SU-DHL-6 (cell line): ENCODE measurements around the gene REC114.

Source experiments
- H2AFZ ChIP-seq: fragments of 200-600 bp; sonication (generic); 2 replicates; pipeline ENCODE4 v1.6.1; 2014; ENCODE audit warnings: low read depth, mild to moderate bottlenecking, moderate library complexity, mixed read lengths, antibody characterized with exemption, low read length; ENCODE audit not compliant: severe bottlenecking
- H3F3A ChIP-seq: fragments of 200-600 bp; shearing (Covaris generic); 2 replicates; pipeline ENCODE4 v1.6.0; 2016; ENCODE audit warnings: antibody characterized with exemption, mild to moderate bottlenecking; ENCODE audit not compliant: insufficient read depth
- H3K27ac ChIP-seq: fragments of 200-600 bp; sonication (generic); 2 replicates; pipeline ENCODE4 v1.5.1; 2016; ENCODE audit warnings: low read depth, mild to moderate bottlenecking, low read length, moderate library complexity, mixed read lengths
- H3K27me3 ChIP-seq: fragments of 200-600 bp; sonication (generic), shearing (Covaris generic); 2 replicates; pipeline ENCODE4 v1.6.0; 2014; ENCODE audit warnings: mild to moderate bottlenecking, low read length
- H3K36me3 ChIP-seq: fragments of 200-600 bp; sonication (generic); 2 replicates; pipeline ENCODE4 v1.6.1; 2014; ENCODE audit warnings: mild to moderate bottlenecking, low read length, mixed read lengths
- H3K4me2 ChIP-seq: fragments of 300-600, 200-600 bp; shearing (Covaris generic), sonication (generic); 2 replicates; pipeline ENCODE4 v1.6.0; 2014; ENCODE audit warnings: low read length, low read depth, mild to moderate bottlenecking; ENCODE audit not compliant: poor library complexity, severe bottlenecking
- H3K4me3 ChIP-seq: fragments of 200-600 bp; sonication (generic); 2 replicates; pipeline ENCODE4 v1.5.1; 2014; ENCODE audit warnings: antibody characterized with exemption, low read length, mild to moderate bottlenecking, mixed read lengths; ENCODE audit not compliant: insufficient read depth, poor library complexity, severe bottlenecking
- H3K79me2 ChIP-seq: fragments of 200-600 bp; sonication (generic); 2 replicates; pipeline ENCODE4 v1.6.1; 2014; ENCODE audit warnings: mild to moderate bottlenecking, low read length, moderate library complexity; ENCODE audit not compliant: insufficient read depth
- H3K9ac ChIP-seq: fragments of 200-600 bp; sonication (generic); 2 replicates; pipeline ENCODE4 v1.7.0; 2014; ENCODE audit warnings: mild to moderate bottlenecking, low read length
- H3K9me2 ChIP-seq: fragments of 200-600 bp; sonication (generic); replicated peaks from 2 replicates; pipeline ENCODE4 v1.6.1; 2014; ENCODE audit warnings: low read length; ENCODE audit not compliant: insufficient read depth
- H3K9me3 ChIP-seq: fragments of 200-600 bp; sonication (generic); 2 replicates; pipeline ENCODE4 v1.6.1; 2014; ENCODE audit warnings: low read length, mixed read lengths; ENCODE audit not compliant: insufficient read depth
- H4K20me1 ChIP-seq: fragments of 200-600 bp; sonication (generic); 2 replicates; pipeline ENCODE4 v1.6.1; 2014; ENCODE audit warnings: low read depth, mild to moderate bottlenecking, antibody characterized with exemption, low read length, moderate library complexity, mixed read lengths
- EZH2phosphoT487 ChIP-seq: fragments of 200-600 bp; sonication (generic), shearing (Covaris generic); conservative IDR thresholded peaks from 2 replicates; pipeline ENCODE4 v1.6.1; 2018; ENCODE audit warnings: mild to moderate bottlenecking, antibody characterized with exemption, low read length, moderate library complexity, mixed read lengths
- TF ChIP-seq, protein P1 (sequence below): fragments of 200-600 bp; sonication (generic); IDR thresholded peaks from one replicate; pipeline ENCODE4 v1.5.1; 2017; ENCODE audit warnings: antibody characterized with exemption, mild to moderate bottlenecking, low read length, moderate library complexity; ENCODE audit not compliant: insufficient read depth, poor library complexity, severe bottlenecking

The REC114 gene

GRCh38 chr15:73607843-73608242 lies 164.9 kb downstream of the REC114 start:
- Histone ChIP-seq H3K27me3 (no peaks in the 10 kb centered on the region), H4K20me1 (peaks cover 22% of the 10 kb centered on the region; the same call in 1 of the 2 replicates), H3K9me2 (no peaks in the 10 kb centered on the region), H3K36me3 (no peaks in the 10 kb centered on the region), H3K9me3 (no peaks in the 10 kb centered on the region), H3K9ac (no peak overlapping the region), H3K4me3 (no peak overlapping the region), H3K79me2 (peaks cover 98% of the 10 kb centered on the region), H3F3A (no peaks in the 10 kb centered on the region), H3K4me2 (no peak overlapping the region), H2AFZ (no peak overlapping the region), H3K27ac (no peak overlapping the region)
- TF ChIP-seq, protein P1, sequence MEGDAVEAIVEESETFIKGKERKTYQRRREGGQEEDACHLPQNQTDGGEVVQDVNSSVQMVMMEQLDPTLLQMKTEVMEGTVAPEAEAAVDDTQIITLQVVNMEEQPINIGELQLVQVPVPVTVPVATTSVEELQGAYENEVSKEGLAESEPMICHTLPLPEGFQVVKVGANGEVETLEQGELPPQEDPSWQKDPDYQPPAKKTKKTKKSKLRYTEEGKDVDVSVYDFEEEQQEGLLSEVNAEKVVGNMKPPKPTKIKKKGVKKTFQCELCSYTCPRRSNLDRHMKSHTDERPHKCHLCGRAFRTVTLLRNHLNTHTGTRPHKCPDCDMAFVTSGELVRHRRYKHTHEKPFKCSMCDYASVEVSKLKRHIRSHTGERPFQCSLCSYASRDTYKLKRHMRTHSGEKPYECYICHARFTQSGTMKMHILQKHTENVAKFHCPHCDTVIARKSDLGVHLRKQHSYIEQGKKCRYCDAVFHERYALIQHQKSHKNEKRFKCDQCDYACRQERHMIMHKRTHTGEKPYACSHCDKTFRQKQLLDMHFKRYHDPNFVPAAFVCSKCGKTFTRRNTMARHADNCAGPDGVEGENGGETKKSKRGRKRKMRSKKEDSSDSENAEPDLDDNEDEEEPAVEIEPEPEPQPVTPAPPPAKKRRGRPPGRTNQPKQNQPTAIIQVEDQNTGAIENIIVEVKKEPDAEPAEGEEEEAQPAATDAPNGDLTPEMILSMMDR = no peak
- no peak for TF ChIP-seq EZH2phosphoT487

GRCh38 chr15:73608475-73608874 lies 165.5 kb downstream of the REC114 start:
- Histone ChIP-seq H3K36me3 (no peaks in the 10 kb centered on the region), H4K20me1 (peaks cover 19% of the 10 kb centered on the region; the same call in 1 of the 2 replicates), H3K9ac (no peak overlapping the region), H3K4me3 (no peak overlapping the region), H3F3A (no peaks in the 10 kb centered on the region), H3K79me2 (peaks cover 98% of the 10 kb centered on the region), H2AFZ (no peak overlapping the region), H3K9me3 (no peaks in the 10 kb centered on the region), H3K4me2 (no peak overlapping the region), H3K27ac (no peak overlapping the region), H3K9me2 (no peaks in the 10 kb centered on the region), H3K27me3 (no peaks in the 10 kb centered on the region)
- no peak for TF ChIP-seq EZH2phosphoT487
- TF ChIP-seq, protein P1 = no peak

DNA sequence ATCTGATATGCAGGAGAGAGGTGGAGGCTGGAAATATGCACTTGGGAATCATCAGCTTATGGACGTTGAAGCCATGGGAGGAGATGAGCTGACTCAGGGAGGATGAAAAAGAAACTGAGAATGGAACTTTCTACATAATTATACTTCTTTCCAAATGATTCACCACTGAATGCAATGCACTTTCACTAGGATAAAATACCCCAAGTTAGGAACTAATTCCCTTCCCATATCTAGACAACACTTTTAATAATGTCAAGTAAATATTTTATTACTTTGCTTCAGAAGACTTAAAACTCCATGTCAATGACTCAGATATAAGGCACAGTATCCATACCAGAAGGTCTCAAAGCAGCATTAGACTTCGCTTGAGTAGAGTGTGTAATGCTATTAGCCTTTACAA lies 166.0 kb downstream of the REC114 start:
- Histone ChIP-seq H4K20me1 (peaks cover 14% of the 10 kb centered on the region; the same call in 1 of the 2 replicates), H3K9me3 (no peaks in the 10 kb centered on the region), H3K4me3 (no peak overlapping the region), H3K9me2 (no peaks in the 10 kb centered on the region), H3K36me3 (no peaks in the 10 kb centered on the region), H3K9ac (no peak overlapping the region), H3F3A (no peaks in the 10 kb centered on the region), H3K27me3 (no peaks in the 10 kb centered on the region), H2AFZ (no peak overlapping the region), H3K27ac (no peak overlapping the region), H3K4me2 (no peak overlapping the region), H3K79me2 (peaks cover 97% of the 10 kb centered on the region)
- no peak for TF ChIP-seq EZH2phosphoT487
- TF ChIP-seq, protein P1 = no peak
